ENCODE measurements around the gene MYADML2. TPM values are rescaled to one million over a fixed set of nuclear protein-coding genes. Genes with fewer than 3 reads are reported as not detected.

MYADML2 gene
- total RNA-seq, 1 experiment from 2014 or later: not detected

- Histone ChIP-seq H3K4me3 (ENCODE audit: low read length) (peak overlapping the region; percentile 85), H3K9ac (ENCODE audit: low read length) (peak overlapping the region; percentile 64), H3K36me3 (ENCODE audit: low read depth, low read length) (peaks cover 26% of the 10 kb centered on the region; the same call in 1 of the 2 replicates), H3K27me3 (ENCODE audit: low read length) (no peaks in the 10 kb centered on the region), H3F3A (ENCODE audit: low read length, unreplicated experiment) (peaks cover 7% of the 10 kb centered on the region), H3K79me2 (ENCODE audit: low read length) (peaks cover 11% of the 10 kb centered on the region), H4K20me1 (ENCODE audit: low read length) (0 out of 2 replicates have a peak, but pooled peaks cover 14% of the 10 kb centered on the region), H3K4me2 (ENCODE audit: low read length) (peak overlapping the region; percentile 100), H3K9me3 (ENCODE audit: low read length) (no peaks in the 10 kb centered on the region), H3K27ac (ENCODE audit: low read length) (no peak overlapping the region), H3K4me1 (ENCODE audit: insufficient read depth, low read length) (peaks cover 31% of the 10 kb centered on the region), H3K9me2 (replicated peaks; ENCODE audit: low read length) (no peaks in the 10 kb centered on the region), H2AFZ (ENCODE audit: low read length) (peak overlapping the region; percentile 75)
- POLR2A ChIA-PET (ENCODE audit: unreplicated experiment): interaction anchor here (0.6 kb wide), 2 partner anchors 62 to 208 kb away, joined by 3 to 11 read pairs; partner anchors contain the start of gene MRPL12
- TF ChIP-seq EZH2phosphoT487 (IDR thresholded peaks at IDR 0.05; ENCODE audit: borderline replicate concordance, low read length) (no peak), CTCF (conservative IDR thresholded peaks at IDR 0.05; ENCODE audit: low read depth, low read length) (no peak), EZH2 (IDR thresholded peaks at IDR 0.05; ENCODE audit: low read length, unreplicated experiment) (no peak)
- DNase-seq: no peak
- ATAC-seq: peak; percentile 21
- no TSS peak for BruUV-seq (replicated peaks)
- CTCF ChIA-PET: interaction anchor here (0.6 kb wide), 1 partner anchor 48 kb away, joined by 3 read pairs; no protein-coding TSS in a partner anchor
- intact Hi-C loops (cut with micrococcal nuclease): loop anchor here (1.0 kb wide), 1 partner anchor 20 kb away; the partner anchor contains the start of genes ALYREF and ANAPC11
Observed at GRCh38 chr17:81910840-81911276, 36.2 kb downstream of the MYADML2 start.

DNA sequence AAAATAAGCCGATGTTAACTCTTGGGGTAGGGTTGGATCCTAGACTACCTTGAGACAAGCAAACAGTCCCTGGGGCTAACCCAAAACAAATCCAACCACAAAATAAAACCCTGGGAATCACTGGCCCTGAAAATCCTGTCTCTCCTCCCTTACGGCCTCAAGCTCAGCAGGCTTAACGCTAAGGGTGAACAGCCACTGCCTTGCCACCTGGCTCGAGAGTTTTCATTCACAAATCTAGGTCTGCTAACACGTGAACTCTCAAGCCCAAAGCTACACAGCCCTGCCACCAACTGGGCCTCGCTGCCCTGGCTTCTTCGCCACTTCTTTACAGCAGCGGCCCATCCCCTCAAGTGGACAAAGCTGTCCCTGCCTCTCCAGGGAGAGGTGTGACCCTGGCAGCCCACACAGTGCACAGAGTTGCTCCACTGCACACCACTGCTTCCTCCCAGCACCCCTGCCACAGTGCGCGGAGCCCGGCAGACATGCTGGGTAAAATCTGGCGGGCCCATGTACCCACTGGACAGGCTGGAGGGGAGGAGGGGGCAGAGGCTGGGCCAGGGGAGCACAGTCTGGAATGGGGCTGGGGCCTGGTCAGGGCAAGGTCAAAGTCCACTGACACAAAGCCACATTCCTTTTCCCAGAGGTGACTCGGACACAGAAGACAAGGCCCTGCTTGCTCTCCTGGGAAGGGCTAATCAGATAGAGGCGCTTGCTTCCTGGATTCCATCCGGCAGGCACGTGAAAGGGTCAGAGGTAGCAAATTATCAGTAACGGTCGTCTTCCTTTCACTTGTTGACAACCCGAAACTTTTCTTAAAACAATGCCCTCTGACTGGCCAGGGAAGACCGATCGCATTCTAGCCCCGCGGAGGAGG, 36.8 kb downstream of the MYADML2 start:
- H2AFZ ChIP-seq (ENCODE audit: low read length): peak overlapping the region; percentile 75

More for the DNA sequence above, 36.8 kb downstream of the MYADML2 start:
- Histone ChIP-seq H3K27me3 (ENCODE audit: low read length) (no peaks in the 10 kb centered on the region), H3K9me2 (replicated peaks; ENCODE audit: low read length) (no peaks in the 10 kb centered on the region), H3K9ac (ENCODE audit: low read length) (peak overlapping the region; percentile 64), H3F3A (ENCODE audit: low read length, unreplicated experiment) (peaks cover 7% of the 10 kb centered on the region), H3K9me3 (ENCODE audit: low read length) (no peaks in the 10 kb centered on the region), H3K4me3 (ENCODE audit: low read length) (peak overlapping the region; percentile 85), H3K4me2 (ENCODE audit: low read length) (peak overlapping the region; percentile 100), H3K4me1 (ENCODE audit: insufficient read depth, low read length) (peaks cover 29% of the 10 kb centered on the region), H3K79me2 (ENCODE audit: low read length) (peaks cover 4% of the 10 kb centered on the region; the same call in 1 of the 2 replicates), H3K27ac (ENCODE audit: low read length) (no peak overlapping the region), H3K36me3 (ENCODE audit: low read depth, low read length) (peaks cover 24% of the 10 kb centered on the region; the same call in 1 of the 2 replicates), H4K20me1 (ENCODE audit: low read length) (0 out of 2 replicates have a peak, but pooled peaks cover 9% of the 10 kb centered on the region)
- intact Hi-C loops (cut with micrococcal nuclease): no loop called here
- BruUV-seq (replicated peaks): no TSS peak
- DNase-seq (no peak), ATAC-seq (peak; percentile 1; the same call in 1 of the 2 replicates)
- TF ChIP-seq CTCF (conservative IDR thresholded peaks at IDR 0.05; ENCODE audit: low read depth, low read length): no peak
- TF ChIP-seq EZH2phosphoT487 (IDR thresholded peaks at IDR 0.05; ENCODE audit: borderline replicate concordance, low read length): no peak
- TF ChIP-seq EZH2 (IDR thresholded peaks at IDR 0.05; ENCODE audit: low read length, unreplicated experiment): no peak
- CTCF ChIA-PET: interaction anchor here (0.5 kb wide), 1 partner anchor 13 kb away, joined by 4 read pairs; no protein-coding TSS in a partner anchor
- POLR2A ChIA-PET (ENCODE audit: unreplicated experiment): interaction anchor here (0.6 kb wide), 2 partner anchors 17 to 24 kb away, joined by 4 to 6 read pairs; no protein-coding TSS in a partner anchor
